Hepatocyte (in vitro differentiated cells): ENCODE data around the gene PDE7B.

Experiments
- EZH2 ChIP-seq: fragments of 200-600 bp; sonication (generic); IDR thresholded peaks from 2 replicates; pipeline ENCODE4 v1.6.1; 2016; ENCODE audit warnings: antibody characterized with exemption, mild to moderate bottlenecking, borderline replicate concordance
- EZH2phosphoT487 ChIP-seq: fragments of 200-600 bp; sonication (generic); IDR thresholded peaks from one replicate; pipeline ENCODE4 v1.6.1; 2018; ENCODE audit warnings: antibody characterized with exemption, mild to moderate bottlenecking, low read depth, moderate library complexity; ENCODE audit not compliant: unreplicated experiment, severe bottlenecking
- TF ChIP-seq, protein P1 (sequence below): fragments of 200-600 bp; sonication (generic); IDR thresholded peaks from 2 replicates; pipeline ENCODE4 v1.5.1; 2016; ENCODE audit warnings: antibody characterized with exemption, mild to moderate bottlenecking; ENCODE audit not compliant: poor library complexity

DNA sequence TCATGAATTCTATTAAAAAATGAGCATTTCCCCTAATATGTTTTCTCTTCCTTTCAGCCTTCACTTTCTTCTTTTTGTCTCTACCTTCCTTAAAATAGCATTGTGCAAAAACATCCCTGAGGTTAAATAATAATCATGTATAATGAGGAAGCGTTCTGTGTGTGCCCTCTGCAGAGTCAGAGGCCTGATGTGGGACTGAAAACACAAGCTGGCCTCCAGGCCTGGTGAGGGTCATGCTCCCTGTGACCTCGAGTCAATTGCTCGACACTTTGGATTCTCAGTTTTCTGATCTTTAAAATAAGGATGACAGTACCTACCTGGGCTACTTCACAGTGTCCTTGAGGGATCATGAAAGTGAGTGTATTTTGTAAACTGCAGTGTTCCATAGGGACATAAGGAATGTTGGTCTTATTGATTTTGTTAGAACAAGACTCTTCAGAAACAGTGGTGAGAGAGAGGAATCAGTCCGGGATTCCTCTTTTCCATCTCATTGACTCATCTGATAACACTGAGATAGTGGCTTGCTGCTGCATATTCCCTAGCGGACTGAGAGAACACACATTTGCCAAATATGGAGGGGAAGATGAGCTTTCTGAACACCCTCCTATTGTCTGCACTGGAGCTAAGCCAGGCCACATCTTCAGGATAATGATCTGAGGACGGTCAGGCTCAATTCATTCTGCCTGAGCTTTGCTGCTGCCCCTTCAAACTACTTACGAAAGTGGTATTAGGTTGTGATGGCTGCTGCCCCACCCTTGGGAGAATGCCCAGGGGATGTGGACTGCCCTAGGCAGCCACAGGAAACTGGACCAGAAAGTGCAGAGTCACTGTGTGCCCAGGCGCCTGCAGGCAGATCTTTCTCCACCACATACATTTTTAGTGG lies 39.6 kb upstream of the PDE7B start:
- TF ChIP-seq, protein P1, sequence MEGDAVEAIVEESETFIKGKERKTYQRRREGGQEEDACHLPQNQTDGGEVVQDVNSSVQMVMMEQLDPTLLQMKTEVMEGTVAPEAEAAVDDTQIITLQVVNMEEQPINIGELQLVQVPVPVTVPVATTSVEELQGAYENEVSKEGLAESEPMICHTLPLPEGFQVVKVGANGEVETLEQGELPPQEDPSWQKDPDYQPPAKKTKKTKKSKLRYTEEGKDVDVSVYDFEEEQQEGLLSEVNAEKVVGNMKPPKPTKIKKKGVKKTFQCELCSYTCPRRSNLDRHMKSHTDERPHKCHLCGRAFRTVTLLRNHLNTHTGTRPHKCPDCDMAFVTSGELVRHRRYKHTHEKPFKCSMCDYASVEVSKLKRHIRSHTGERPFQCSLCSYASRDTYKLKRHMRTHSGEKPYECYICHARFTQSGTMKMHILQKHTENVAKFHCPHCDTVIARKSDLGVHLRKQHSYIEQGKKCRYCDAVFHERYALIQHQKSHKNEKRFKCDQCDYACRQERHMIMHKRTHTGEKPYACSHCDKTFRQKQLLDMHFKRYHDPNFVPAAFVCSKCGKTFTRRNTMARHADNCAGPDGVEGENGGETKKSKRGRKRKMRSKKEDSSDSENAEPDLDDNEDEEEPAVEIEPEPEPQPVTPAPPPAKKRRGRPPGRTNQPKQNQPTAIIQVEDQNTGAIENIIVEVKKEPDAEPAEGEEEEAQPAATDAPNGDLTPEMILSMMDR, result no peak
- TF ChIP-seq EZH2phosphoT487, result no peak
- no peak for TF ChIP-seq EZH2
